Lower leg skin (tissue), 3 donors: ENCODE data around the gene OR10A6.

Source experiments
- POLR2A ChIP-seq, 2 donors: fragments of 450-650 bp; IDR thresholded peaks; one replicate each; pipeline ENCODE4 v1.6.1; 2016 to 2017; ENCODE audit warnings: antibody characterized with exemption in 2 of 2, mild to moderate bottlenecking in 1 of 2, moderate library complexity in 1 of 2
- TF ChIP-seq, protein P1 (sequence below), 3 donors: fragments of 450-650 bp; IDR thresholded peaks; one replicate each; pipeline ENCODE4 v1.5.1; 2016; ENCODE audit warnings: antibody characterized with exemption in 3 of 3, mild to moderate bottlenecking in 3 of 3, moderate library complexity in 2 of 3

DNA sequence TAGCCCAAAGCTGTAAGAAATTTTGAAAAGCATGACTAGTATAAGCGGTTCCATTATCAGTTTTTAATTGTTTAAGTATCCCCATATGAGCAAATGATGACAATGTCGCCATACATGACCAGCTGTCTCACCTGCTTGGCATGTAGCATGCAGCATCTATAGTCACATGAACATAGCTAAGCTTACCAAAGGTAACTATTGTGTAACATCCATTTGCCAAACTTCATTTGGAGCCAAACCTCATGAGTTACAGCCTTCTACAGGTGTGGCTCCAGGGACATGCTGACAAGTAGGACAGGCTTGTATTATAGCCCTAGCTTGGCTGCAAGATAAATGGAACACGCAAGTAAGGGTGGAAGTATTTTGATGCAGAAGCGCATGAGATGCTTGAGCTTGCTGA lies 30.4 kb downstream of the OR10A6 start:
- TF ChIP-seq, protein P1, sequence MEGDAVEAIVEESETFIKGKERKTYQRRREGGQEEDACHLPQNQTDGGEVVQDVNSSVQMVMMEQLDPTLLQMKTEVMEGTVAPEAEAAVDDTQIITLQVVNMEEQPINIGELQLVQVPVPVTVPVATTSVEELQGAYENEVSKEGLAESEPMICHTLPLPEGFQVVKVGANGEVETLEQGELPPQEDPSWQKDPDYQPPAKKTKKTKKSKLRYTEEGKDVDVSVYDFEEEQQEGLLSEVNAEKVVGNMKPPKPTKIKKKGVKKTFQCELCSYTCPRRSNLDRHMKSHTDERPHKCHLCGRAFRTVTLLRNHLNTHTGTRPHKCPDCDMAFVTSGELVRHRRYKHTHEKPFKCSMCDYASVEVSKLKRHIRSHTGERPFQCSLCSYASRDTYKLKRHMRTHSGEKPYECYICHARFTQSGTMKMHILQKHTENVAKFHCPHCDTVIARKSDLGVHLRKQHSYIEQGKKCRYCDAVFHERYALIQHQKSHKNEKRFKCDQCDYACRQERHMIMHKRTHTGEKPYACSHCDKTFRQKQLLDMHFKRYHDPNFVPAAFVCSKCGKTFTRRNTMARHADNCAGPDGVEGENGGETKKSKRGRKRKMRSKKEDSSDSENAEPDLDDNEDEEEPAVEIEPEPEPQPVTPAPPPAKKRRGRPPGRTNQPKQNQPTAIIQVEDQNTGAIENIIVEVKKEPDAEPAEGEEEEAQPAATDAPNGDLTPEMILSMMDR (IDR thresholded peaks at IDR 0.05) = no peak
- no peak for TF ChIP-seq POLR2A (IDR thresholded peaks at IDR 0.05)
